ENCODE measurements around the gene DRD1. TPM values are rescaled to one million over a fixed set of nuclear protein-coding genes. Genes with fewer than 3 reads are reported as not detected.

The DRD1 gene
- polyA plus RNA-seq (2013, experiment 1 of 2; ENCODE audit: insufficient read length) = 0.09 TPM
- polyA plus RNA-seq (2013, experiment 2 of 2; ENCODE audit: insufficient read length) = 0.05 TPM

- DNase-seq = peak; percentile 22
Measured at GRCh38 chr5:175444060-175444904, at the start of gene DRD1. Gene DRD1, minus strand, starts transcription at chr5:175444182. Its CDS starts 1,083 bp downstream, at chr5:175443099.

- no peak for DNase-seq
Measured at GRCh38 chr5:175493726-175494125, 49.7 kb upstream of the DRD1 start.

DNA sequence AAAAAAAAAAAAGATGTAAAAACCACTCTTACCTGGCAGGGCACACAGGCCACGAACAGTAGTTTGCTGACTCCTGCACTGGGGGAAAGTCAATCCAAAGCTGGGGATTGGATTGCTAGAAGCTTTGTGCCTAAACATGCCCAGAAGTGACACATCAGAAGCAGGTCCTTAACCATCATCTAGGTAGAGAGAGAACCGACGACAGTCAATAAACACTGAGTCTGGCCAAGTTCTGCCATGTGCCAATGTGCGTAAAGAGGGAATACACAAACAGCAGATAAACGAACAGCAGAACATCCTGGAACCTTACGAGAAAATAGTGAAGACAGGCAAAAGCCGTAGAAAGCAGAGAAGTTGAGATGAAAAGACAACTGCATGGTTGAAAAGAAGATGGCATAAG, 49.3 kb upstream of the DRD1 start:
- no peak for DNase-seq

DNA sequence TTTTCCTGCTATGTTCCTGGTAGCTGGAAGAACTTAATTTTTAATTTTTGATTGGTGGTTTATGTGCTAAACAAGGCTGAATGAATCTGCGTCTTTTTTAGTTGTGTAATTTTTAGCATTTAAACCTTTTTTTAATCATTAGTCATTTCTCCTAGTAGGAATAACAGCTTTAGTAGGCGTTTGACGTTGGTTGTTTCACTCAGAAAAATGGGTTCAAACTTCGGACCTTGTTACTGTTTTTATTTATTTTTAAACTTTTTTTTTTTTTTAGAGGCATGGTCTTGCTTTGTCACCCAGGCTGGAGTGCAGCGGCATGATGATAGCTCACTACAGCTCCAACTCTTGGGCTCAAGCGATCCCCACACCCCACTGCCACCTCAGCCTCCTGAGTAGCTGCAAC, 47.2 kb upstream of the DRD1 start:
- no peak for DNase-seq

DNA sequence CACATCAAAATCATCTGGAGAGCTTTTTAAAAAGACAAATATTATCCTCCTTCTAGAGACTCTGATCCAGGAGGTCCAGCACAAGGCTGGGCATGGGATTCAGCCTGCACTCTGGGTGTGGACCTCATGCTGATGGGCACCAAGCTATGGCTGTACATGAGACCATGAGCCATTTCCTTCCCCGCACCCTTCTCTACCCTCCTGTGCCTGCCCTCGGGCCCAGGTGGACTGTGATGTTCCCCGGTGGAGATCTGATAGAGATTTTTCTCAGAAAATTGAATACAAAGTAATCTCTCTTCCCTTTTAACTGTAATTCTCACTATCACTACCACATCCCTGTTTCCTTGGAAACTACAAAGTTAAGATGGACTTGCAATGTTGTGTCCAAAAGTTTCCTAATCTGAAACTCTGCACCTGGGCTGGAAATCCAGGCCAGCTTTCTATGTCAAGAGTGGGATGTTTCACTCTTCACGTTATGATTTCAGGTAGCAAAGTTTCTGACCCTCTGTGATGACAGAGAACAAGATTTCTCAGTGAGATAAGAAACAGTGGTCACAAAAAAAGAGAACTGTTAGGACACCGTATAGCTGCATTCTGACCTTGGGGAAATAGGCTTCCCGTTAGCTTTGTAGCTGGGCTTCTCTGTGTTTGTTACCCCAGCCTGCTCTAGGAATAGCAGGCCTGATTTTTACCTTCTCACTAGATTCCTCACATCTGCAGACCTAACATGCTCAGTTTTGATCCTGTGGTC, 45.9 kb upstream of the DRD1 start:
- DNase-seq = no peak

DNA sequence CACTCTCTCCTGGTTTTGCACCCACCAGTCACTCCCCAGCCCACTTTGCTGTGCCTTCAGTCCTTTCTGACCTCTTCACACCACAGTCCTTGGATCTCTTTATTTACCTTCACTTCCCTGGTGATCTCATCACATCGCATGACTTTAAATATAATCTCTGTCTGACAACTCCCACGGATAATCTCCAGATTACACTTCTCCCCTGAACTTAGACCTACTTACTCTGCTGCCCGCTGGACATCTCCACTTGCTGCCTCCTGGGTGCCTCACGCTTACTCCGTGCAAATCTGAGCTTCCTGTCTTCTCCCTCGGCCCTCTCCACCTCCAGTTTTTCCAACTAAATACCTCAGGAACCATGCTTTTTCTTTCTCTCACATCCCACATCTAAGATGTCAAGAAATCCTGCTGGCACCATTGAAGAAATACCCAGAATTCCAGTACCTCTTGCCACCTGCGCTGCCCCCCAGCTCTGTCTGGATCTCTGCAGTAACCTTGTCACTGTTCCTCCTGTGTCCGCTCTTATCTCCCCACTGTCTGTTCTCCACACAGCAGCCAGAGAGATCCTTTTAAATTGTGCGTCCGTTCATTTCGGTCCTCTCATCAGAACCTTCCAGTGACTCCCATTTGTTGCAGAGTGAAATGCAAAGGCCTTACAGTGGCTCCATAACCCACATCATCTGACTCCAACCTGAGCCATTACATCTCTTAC, 43.7 kb upstream of the DRD1 start:
- no peak for DNase-seq

- DNase-seq = no peak
Measured at GRCh38 chr5:175485631-175486030, 41.6 kb upstream of the DRD1 start.

GRCh38 chr5:175484829-175485228, 40.8 kb upstream of the DRD1 start:
- no peak for DNase-seq

GRCh38 chr5:175484322-175484721, 40.3 kb upstream of the DRD1 start:
- DNase-seq = no peak

- DNase-seq = no peak
Measured at GRCh38 chr5:175483337-175483736, 39.4 kb upstream of the DRD1 start.

- DNase-seq = no peak
Measured at GRCh38 chr5:175479125-175479881, 35.3 kb upstream of the DRD1 start.

DNA sequence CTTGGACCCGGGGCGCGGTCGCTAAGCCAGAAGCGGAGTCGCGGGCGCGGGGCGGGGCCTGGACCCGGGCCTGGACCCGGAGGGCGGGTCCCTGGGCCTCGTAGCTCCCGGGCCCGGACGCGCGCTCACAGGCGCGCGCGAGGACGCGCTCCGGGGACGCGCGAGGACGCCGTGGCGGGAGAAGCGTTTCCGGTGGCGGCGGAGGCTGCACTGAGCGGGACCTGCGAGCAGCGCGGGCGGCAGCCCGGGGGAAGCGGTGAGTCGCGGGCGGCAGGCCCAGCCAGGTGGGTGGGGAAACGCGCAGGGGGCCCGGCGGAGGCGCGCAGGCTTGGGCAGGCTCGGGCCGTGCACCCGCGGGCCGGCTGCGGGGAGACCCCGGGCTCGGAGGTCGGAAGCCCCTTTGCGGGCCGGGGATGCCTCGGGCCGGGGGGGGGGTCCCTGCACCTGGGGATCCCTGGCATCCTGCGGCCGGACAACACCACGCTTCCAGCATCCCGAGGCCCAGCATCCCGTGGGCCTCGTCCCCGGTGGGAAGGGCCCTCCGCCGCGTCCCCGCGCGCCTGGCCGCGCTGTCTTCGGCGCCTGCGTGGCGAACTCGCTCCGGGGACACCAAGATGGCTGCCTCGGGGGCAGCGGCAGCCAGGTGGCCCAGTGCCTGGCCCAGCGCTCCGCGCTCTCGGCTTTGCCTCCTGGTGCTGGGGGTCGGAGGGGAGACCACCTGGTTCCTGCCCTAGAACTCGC, 34.6 kb upstream of the DRD1 start, which contains the start of gene SFXN1:
Gene SFXN1 (plus strand): TSS at position 177 of the 741 bp plus-strand sequence. CDS start 13,544 bp downstream, outside the sequence.
- DNase-seq = peak; percentile 74

- DNase-seq = no peak
Measured at GRCh38 chr5:175478008-175478383, 34.0 kb upstream of the DRD1 start.

GRCh38 chr5:175477440-175477839, 33.5 kb upstream of the DRD1 start:
- no peak for DNase-seq

DNA sequence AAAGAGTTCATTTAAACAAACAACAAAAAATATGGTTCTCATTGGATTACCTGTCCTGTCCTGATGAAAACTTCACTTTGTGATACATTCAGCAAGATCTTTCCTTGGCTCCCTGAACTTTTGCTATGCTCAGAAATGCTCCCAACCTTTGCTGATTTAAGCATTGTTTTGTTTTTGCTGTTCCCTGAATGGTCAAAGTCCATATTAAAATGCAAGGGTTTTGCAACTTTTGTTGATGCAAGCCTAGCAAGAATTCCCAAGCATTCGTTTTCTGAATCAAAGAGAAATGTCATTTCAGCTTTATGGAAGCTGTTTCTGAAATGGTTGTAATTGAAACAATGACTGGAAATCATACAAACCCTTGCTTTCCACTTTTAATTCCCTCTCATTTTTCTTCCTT, 31.3 kb upstream of the DRD1 start:
- DNase-seq = no peak

- DNase-seq = no peak
Measured at GRCh38 chr5:175472378-175472777, 28.4 kb upstream of the DRD1 start.

DNA sequence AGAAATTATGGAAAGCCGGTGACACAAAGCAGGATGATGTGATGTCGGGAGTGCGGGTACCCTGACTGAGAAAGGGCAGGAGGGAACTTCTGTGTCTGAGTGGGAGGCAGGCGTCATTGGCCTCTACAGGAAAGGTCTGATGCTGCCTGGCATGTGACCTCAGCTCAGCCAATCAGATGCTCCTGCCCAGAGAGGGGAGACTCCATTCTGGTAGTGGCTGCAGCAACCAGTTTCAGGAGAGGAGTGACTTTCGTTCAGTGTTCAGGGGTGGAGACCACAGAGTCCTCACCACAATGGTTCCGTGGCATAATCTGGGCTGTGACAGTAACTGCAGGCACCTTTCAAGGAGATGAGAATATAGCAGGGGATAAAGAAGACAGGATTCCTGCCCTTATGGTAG, 27.6 kb upstream of the DRD1 start:
- DNase-seq = no peak

GRCh38 chr5:175471196-175471595, 27.2 kb upstream of the DRD1 start:
- DNase-seq = no peak

GRCh38 chr5:175470781-175471180, 26.8 kb upstream of the DRD1 start:
- DNase-seq = no peak

DNA sequence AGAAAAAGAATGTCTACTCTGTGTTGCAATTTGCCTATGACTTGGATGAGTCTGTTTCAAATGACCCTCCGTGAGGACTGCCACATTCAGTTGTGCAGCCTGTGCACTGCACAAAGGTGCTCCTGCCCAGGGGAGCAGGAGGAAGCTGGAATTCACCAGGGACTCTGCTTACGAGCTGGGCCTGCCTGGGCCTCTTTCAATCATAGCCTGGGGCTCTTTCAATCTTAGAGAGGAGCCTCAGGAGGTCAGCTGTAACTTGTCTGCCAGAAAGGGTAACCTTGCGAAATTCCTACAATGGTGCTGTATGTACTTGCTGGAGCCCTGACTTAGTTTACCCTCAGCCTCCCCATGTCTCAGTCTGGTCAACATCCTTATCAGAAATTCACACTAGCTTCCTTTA, 25.9 kb upstream of the DRD1 start:
- no peak for DNase-seq

- DNase-seq = no peak
Measured at GRCh38 chr5:175468892-175469291, 24.9 kb upstream of the DRD1 start.

All from fibroblast of skin of abdomen (primary cell).